Activated CD8-positive, alpha-beta memory T cell treated with anti-CD3 and anti-CD28 coated beads for 24 hours (primary cell): Measurements from ENCODE around the gene ZSWIM8.

Source experiments
- DNase-seq: peaks from one replicate; pipeline ENCODE4 v3.0.0-alpha.2; 2020

Gene ZSWIM8

GRCh38 chr10:73798927-73799560 is 13.6 kb downstream of the ZSWIM8 start:
- no peak for DNase-seq

DNA sequence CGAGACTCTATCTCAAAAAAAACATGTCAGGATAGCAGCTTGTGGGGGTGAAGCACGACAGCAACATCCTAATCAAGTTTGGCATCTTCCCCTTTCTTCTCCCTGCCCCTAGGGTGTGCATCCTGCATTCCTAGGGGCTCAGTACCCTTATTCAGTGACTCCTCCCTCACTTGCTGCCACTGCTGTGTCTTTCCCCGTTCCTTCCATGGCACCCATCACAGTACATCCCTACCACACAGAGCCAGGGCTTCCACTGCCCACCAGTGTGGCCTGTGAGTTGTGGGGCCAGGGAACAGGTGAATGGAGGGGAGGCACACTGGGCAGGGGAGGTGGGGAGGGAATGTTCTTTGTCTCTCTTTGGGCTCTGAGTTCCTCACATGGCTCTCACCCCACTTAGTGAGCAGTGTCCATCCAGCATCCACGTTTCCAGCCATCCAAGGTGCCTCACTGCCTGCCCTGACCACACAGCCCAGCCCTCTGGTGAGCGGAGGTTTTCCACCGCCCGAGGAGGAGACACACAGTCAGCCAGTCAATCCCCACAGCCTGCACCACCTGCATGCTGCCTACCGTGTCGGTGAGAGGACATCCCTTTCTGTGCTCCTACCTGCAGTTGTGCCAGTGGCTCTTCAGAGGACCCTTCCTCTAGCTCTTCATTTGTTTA is 14.6 kb downstream of the ZSWIM8 start:
- no peak for DNase-seq

GRCh38 chr10:73800560-73801252 is 15.3 kb downstream of the ZSWIM8 start:
- no peak for DNase-seq

GRCh38 chr10:73801253-73801590 is 15.8 kb downstream of the ZSWIM8 start:
- DNase-seq: no peak

DNA sequence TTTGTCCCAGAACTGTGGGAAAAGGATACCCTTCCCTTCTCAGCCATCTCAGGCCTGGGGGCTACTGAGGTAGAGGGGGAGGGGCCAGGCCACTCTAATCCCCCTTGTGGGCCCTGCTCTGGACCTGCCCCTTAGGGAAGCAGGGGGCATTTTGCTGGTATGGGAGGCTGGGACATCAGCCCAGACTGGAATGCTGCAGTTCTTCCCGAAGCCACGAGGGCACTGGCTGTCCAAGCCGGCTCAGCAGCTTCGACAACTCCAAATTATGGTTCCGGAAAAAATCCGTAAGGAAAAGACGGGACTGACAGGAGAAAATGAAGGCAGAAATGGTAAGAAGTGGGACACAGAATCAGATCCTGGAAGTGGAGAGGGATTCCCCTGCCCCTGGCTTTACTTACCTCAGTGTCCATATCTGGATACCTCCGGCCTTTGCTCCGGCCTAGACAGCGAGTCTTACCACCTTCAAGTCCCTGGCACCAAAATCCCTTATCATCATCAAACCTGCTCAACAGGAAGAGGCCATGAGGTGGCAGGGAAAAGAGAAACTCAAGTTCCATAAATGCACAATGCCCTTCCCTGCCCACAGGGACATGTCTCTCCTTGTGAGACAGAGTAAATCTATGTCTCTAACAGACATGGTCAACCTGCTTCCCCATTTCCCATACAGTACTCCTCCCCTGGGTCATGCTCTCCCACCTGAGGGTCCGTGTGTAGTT is 17.0 kb downstream of the ZSWIM8 start:
- no peak for DNase-seq

- no peak for DNase-seq
Observed at GRCh38 chr10:73803680-73804286, 18.4 kb downstream of the ZSWIM8 start.

DNA sequence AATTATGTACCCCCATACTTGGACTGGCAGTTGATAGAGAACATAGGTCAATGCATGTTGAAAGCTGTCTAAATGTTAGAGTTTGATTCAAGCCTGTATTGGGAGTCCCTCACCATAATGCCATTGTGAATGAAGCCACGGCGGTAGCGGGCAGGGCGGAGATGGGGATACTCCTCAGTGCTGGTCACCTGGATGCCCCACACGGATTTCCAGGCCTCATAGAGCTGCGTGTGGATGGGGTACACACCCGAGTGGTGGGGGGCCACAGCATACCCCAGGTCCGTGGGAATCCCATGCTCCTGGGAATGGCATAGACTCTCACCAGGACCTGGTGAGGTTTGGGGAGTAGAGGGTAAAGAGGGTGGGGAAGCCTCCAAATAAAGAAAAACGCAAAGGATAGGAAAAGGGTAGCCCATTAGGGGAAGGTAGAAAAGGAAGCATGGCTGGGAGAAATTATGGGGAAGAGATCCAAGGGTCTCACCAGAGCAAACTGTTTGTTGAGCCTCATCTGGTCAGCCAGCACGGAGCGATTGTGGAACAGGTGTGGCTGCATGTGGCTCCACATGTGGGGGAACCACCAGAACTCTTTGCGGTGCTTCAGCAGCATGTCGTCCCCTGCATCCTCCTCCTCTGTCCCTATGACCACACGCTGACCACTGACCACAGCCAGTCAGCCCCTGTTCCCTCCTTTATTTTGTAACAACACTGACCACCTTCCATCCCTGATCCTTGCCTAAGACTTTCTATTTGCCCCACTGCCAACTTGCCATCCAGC is 21.0 kb downstream of the ZSWIM8 start:
- no peak for DNase-seq

DNA sequence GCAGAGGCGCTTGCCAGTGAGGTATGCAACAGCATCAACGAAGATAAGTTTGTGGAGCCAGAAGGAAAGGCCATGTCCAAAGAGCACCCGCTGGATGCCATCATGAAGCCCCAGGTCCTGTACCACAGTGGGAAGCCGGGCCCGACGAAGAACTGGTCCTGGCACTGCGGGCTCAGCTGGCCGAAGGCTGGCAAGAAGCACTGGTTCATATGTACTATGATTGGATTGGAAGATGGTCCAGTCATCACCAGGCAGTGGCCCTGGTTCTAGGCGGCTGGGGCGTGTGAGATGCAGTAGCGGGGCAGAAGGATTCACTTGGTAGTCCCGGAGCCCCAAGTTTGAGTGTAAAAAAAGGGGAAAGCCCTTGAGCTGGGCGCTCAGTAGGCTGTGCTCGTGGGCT is 22.1 kb downstream of the ZSWIM8 start:
- DNase-seq: no peak

DNA sequence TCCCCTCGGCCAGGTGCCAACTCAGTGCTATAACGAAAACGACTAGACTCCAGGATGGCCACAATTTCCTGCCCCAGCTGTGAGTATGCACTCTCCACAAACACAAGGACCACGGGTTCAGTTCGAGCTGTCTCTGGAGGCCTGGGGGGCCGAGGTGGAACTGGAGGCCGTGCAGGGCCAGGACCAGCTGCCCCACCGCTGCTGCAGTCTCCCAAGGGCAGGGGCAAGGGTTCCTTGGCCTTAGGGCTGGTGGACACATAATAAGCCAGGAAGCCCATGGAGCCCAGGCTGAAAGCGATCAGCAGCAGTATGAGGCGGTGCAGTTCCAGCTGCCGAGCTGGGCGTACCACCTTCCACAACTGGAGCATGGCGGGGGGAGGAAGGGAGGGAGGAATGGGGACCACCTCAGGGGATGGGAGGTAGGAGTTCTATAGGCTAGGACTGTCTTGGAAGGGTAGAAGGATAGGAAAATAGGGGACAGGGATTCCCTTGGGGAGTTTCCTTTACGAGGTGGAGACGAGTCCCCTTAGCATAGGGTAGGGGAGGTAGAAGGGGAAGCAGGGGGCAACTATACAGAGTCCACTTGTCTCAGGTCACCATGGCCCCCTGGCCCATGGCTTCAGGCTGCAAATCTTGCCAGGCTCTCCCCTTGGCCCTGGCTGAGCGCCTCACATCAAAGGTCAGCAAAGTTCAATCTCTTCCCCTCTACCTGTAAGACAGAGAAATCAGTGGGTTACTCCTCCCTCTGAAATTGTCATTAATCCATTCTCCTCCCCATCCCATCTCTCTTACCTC is 22.8 kb downstream of the ZSWIM8 start:
- no peak for DNase-seq

DNA sequence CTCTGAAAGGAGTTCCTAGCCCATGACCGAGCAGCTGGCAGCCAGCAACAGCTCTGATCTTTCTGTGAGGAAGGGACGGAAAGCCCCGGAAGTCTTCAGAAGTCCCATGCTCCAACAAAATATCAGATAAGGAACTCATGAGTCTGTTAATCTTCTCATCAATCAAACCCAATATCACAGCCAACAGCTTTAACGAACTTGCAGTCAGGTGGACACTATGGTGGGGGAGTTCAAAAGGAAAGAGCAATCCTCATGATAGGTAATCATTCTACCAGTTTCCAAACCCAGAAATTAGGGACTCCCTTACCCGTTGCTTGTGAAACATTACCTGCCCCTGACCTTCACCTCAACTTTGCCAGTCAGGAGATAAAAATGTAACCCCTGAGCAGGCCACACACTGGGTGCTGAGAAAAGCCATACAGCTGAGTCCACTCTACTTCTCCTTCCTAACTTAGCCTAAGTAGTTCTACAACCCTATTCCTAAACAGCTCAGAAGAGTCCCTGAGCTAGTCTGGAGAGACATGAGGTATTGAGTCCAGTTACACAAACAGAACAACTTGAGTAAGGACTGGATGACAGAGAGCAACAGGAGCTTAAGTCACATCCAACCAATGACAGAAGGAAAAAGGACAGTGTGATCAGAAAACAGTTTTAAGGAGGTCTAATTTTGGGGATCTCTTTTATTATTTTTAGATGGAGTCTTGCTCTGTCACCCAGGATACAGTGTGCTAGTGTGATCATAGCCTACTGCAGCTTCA is 23.8 kb downstream of the ZSWIM8 start:
- DNase-seq: no peak

GRCh38 chr10:73810358-73810734 is 24.9 kb downstream of the ZSWIM8 start:
- DNase-seq: no peak

DNA sequence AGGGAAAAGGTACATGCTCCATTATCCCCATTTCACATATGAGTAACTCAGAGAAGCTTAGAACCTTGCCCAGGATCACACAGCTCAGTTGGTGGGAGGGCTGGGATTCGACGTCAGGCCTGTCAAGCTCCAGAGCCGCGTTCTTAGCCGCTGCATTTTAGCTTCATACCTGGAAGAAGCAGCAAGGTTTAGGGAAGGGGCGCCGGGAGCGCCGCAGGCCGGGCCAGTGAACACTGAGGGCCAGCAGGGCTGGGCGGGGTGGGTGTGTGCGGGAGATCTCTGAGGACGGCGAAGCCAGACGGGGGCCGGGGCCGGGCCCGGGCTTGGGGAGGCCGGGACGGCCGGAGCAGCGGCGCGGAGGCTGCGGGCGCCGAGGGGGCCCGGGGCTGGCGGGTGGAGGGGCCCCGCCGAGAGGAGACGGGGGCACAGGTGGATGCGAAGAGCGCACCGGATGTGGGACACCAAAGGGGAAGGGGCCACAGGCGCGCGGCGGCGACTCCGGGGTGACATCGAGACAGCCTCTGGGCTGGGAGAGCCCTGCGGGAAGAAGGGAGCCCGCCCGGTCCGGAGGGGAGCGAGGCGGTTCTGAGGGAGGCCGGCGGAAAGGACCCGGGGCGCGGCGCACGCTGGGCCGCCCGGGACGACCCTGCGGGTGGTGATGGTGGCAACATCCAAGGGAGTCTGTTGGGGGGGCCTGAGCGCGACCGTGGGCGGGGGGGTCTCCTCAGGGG is 25.5 kb downstream of the ZSWIM8 start:
- no peak for DNase-seq

GRCh38 chr10:73812657-73813056 is 27.3 kb downstream of the ZSWIM8 start:
- no peak for DNase-seq

GRCh38 chr10:73813333-73813732 is 27.9 kb downstream of the ZSWIM8 start:
- DNase-seq: no peak

DNA sequence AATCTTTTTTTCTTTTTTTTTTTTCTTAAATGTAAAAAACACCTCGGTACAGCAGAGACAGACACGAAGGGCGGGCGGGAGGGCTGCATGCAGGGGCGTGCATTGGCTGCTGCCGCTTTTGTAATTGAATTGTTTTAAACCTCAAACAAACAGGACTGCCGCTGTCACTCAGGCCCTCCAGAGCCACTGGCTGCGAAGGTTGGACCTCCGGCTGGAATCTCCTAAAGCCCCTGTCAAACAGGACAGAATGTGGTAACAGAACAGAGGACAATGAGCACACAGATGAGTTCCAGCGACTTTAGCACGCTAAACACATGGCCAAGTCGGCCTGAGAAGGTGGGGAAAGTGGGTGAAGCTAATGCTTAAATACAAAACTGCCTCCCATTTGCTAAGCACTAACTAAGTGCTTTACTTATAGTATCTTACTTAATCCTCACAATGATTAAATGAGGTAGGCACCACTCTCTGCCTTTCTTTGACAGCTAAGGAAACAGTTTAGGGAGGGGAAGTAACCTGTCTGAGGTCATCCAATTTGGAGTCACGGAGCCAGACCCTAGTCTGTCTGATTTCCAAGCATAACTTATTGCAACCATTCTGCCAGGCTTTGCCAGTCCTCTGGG is 29.0 kb downstream of the ZSWIM8 start:
- no peak for DNase-seq

DNA sequence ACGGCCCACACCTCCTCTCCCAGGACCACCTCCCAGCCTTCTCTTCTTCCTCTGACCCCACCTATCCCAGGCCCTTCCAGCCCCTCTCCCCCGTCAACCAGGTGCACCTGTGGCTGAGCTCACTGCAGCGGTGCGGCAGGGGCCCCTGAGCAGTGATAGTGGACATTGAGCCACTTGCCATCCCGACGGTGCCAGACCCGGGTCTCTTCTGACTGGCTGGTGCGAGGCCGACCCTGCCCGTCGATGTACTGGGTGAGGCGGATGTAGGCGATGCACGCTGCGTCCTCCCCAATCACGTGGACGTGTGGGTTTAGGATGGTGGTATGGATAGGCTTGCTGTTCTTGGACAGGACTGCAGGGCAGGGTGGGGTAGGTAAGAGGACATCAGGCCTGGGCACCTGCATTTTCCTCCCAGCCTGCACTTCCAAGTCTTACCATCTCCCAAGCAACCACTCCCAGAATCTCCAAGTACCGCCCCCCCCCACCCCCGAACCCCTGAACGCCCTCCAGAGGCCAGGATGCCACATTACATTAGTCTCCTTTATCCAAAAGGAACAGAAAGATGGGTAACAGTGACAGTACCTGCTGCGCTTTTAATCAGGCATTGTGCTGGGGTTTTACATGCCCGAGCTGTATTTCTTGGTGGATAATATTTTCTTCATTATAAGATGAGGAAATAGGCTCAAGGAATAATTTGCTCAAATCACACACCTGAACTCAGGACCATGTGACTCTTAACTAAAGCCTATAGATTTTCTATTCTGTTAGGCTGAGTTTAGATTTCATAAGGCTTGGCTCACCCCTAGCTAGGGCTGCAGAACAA is 29.7 kb downstream of the ZSWIM8 start:
- DNase-seq: no peak

GRCh38 chr10:73815719-73816030 is 30.3 kb downstream of the ZSWIM8 start:
- DNase-seq: no peak

DNA sequence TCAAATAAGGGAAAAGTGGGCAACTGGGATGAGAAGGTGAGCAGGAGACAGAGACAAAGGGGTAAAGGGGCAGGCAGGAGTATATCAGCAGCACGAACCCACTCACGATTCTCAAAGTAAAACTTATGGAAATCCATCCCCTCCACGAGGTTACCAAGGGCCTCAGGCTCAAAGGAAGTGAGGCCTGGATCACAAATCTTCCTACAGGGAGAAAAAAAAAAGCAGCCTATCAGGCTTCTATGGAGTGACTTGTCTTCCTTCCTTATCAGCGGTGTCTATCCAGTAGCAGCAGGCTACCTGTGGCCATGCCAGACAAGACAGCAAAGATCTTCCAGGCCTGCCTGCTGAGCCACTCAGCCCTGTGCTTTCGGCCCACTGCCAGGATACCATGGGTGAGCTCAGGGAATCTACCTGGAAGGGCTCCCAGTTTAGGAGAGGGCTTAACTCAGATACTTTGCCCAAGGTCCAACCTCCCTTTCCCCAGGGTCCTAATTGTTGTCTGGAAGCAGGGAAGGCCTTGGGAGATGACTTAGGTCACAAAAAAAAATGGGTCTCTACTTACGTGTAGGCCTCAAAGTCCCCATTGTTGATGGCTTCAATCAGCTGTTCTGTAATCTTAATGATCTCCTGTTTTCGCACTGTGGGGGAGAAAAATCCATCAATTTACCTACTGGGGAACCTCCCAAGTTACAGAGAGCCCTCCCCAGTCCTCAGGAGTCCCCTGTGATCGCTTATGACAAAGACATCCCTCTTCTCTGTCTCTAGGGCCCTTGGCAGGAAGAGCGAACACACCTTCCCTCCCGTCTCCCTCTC is 31.7 kb downstream of the ZSWIM8 start:
- DNase-seq: no peak
